B cell (primary cell): ENCODE data around the gene CLEC19A. TPM values are rescaled to one million over a fixed set of nuclear protein-coding genes. Genes with fewer than 3 reads are reported as not detected.

Source experiments
- ATAC-seq: fragments of 200-7000 bp; cut with Tn5 transposase; one replicate; pipeline ENCODE4 v1.10.0; 2021; ENCODE audit warnings: low read depth, mild to moderate bottlenecking, moderate number of reproducible peaks, moderate library complexity
- CTCF ChIA-PET: fragments of 350-600 bp; sonication (Branson Sonifier 250); formaldehyde crosslinking; loops from one replicate; lab custom pipeline; 2021; ENCODE audit warnings: antibody characterized with exemption, inconsistent platforms; lab: Charles Lee
- POLR2A ChIA-PET: fragments of 350-600 bp; sonication (Branson Sonifier 250); formaldehyde crosslinking; loops from one replicate; lab custom pipeline; 2021; ENCODE audit warnings: antibody characterized with exemption; lab: Charles Lee
- DNase-seq: peaks from one replicate; pipeline ENCODE4 v3.0.0; 2013
- H2AFZ ChIP-seq: 2 replicates; pipeline ENCODE4 v1.6.1; 2012; ENCODE audit warnings: mild to moderate bottlenecking, low read depth, low read length; ENCODE audit not compliant: insufficient read depth, poor library complexity, severe bottlenecking
- H3K27ac ChIP-seq, 2 donors: 1 replicate in 1 of 2; 2 replicates in 1 of 2; pipeline ENCODE4 v1.5.1; 2012 to 2013; ENCODE audit warnings: low read length in 2 of 2, mild to moderate bottlenecking in 2 of 2, moderate library complexity in 1 of 2
- H3K27me3 ChIP-seq, 4 experiments: fragments of 200-600 bp in 1 of 4; sonication (generic) in 1 of 4; replicated peaks in 1 of 4; 1 replicate in 2 of 4; 2 replicates in 2 of 4; pipeline versions ENCODE4 v1.6.1 to v1.7.0; 2013 to 2016; ENCODE audit warnings: low read length in 3 of 4, mild to moderate bottlenecking in 2 of 4, mixed read lengths in 1 of 4, moderate library complexity in 1 of 4; ENCODE audit not compliant: insufficient read depth in 4 of 4, control insufficient read depth in 3 of 4; ENCODE audit errors: control extremely low read depth in 1 of 4
- H3K36me3 ChIP-seq, 2 experiments: replicated peaks in 1 of 2; 1 replicate in 1 of 2; 2 replicates in 1 of 2; pipeline versions ENCODE4 v1.6.1 to v1.7.1; 2013; ENCODE audit warnings: low read length in 1 of 2; ENCODE audit not compliant: insufficient read depth in 2 of 2, control insufficient read depth in 1 of 2; ENCODE audit errors: control extremely low read depth in 1 of 2, extremely low read depth in 1 of 2
- H3K4me1 ChIP-seq, 2 donors: fragments of 200-600 bp in 1 of 2; sonication (generic) in 1 of 2; 1 replicate in 1 of 2; 2 replicates in 1 of 2; pipeline versions ENCODE4 v1.5.1 to v1.6.1; 2013 to 2017; ENCODE audit warnings: low read length in 2 of 2; ENCODE audit not compliant: control insufficient read depth in 2 of 2, insufficient read depth in 2 of 2
- H3K4me2 ChIP-seq: replicated peaks from 2 replicates; pipeline ENCODE3; 2012; ENCODE audit warnings: mild to moderate bottlenecking, low read depth, low read length; ENCODE audit not compliant: poor library complexity, severe bottlenecking
- H3K4me3 ChIP-seq, 5 experiments: fragments of 200-600 bp in 1 of 5; sonication (generic) in 1 of 5; 1 replicate in 3 of 5; 2 replicates in 2 of 5; pipeline versions ENCODE4 v1.5.1 to v1.7.0; 2011 to 2016; ENCODE audit warnings: low read length in 4 of 5, mild to moderate bottlenecking in 4 of 5, low read depth in 2 of 5, control low read depth in 1 of 5, moderate library complexity in 1 of 5; ENCODE audit not compliant: insufficient read depth in 1 of 5; ENCODE audit errors: control extremely low read depth in 1 of 5, extremely low read depth in 1 of 5
- H3K79me2 ChIP-seq: fragments of 200-600 bp; sonication (generic); one replicate; pipeline ENCODE4 v1.6.0; 2016; ENCODE audit warnings: low read length; ENCODE audit not compliant: control insufficient read depth, insufficient read depth
- H3K9ac ChIP-seq: fragments of 200-600 bp; sonication (generic); 2 replicates; pipeline ENCODE4 v1.6.1; 2017; ENCODE audit warnings: mild to moderate bottlenecking, low read length, moderate library complexity
- H3K9me3 ChIP-seq, 3 donors: one replicate each; pipeline versions ENCODE4 v1.6.1 to v1.7.1; 2013; ENCODE audit warnings: low read length in 2 of 3; ENCODE audit not compliant: control insufficient read depth in 2 of 3, insufficient read depth in 1 of 3; ENCODE audit errors: control extremely low read depth in 1 of 3
- H4K20me1 ChIP-seq: 2 replicates; pipeline ENCODE4 v1.6.0; 2012; ENCODE audit warnings: mild to moderate bottlenecking, low read length; ENCODE audit not compliant: insufficient read depth, control insufficient read depth, poor library complexity, severe bottlenecking
- H3K27ac Mint-ChIP-seq: one replicate; pipeline ENCODE4 v1.8.0; 2021; ENCODE audit warnings: mixed read lengths
- H3K27me3 Mint-ChIP-seq: one replicate; pipeline ENCODE4 v1.8.0; 2021; ENCODE audit warnings: mixed read lengths
- H3K4me1 Mint-ChIP-seq: one replicate; pipeline ENCODE4 v1.8.0; 2021; ENCODE audit warnings: mixed read lengths
- H3K4me3 Mint-ChIP-seq: one replicate; pipeline ENCODE4 v1.8.0; 2021; ENCODE audit warnings: mixed read lengths
- H3K9me3 Mint-ChIP-seq: one replicate; pipeline ENCODE4 v1.8.0; 2022; ENCODE audit warnings: mixed read lengths; ENCODE audit not compliant: insufficient read depth
- EZH2 ChIP-seq: IDR thresholded peaks from 2 replicates; pipeline ENCODE4 v1.6.1; 2012; ENCODE audit warnings: borderline replicate concordance, low read depth, mild to moderate bottlenecking, moderate library complexity, low read length; ENCODE audit not compliant: insufficient read depth, poor library complexity, severe bottlenecking
- WGBS: methylation state at CpG from one replicate; pipeline ENCODE4 v1.1.5; 2013; ENCODE audit warnings: missing lambda C conversion rate; ENCODE audit not compliant: insufficient coverage; 5-methylcytosine and 5-hydroxymethylcytosine counted together
- intact Hi-C: fragments of 100-400 bp; cut with micrococcal nuclease; formaldehyde crosslinking; loops from one replicate; pipeline ENCODE4 v1.10.0; 2022
- polyA plus RNA-seq: library from polyadenylated mRNA; depleted of rRNA; stranded (reverse); fragments of >200 nt; gene quantifications from 2 replicates; pipeline ENCODE4 v1.2.3, GENCODE V29; 2012
- total RNA-seq, 2 donors: library from RNA; stranded (reverse); fragments of 120-200 nt in 1 of 2; gene quantifications; 1 replicate in 1 of 2; 2 replicates in 1 of 2; pipeline versions ENCODE4 v1.2.3 to v1.2.4, GENCODE V29; 2013 to 2022
- TF ChIP-seq, protein P1 (sequence below): fragments of 200-600 bp; IDR thresholded peaks from one replicate; pipeline ENCODE4 v1.8.0; 2022; ENCODE audit warnings: antibody characterized with exemption, mild to moderate bottlenecking

The CLEC19A gene
- total and polyA plus RNA-seq, 2 donors (not counting 1 experiment from before 2014, with no cell fraction given), result not detected

DNA sequence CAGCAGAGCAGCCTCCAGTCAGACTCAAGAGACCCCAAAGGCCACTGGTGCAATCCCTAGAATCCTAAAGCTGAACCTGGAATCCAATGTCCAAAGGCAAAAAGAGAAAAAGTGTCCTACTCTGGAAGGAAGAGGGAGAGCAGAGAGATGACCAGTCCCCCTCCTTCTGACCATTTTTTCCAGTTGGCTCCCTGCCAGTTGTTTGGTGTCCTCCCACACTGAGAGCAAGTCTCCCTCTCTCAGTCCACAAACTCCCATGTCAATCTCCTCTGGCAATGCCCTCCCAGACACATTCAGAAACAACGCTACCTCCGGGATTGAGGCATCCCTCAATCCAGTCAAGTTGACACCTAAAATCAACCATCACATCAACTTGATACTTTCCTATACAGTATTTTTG, 4.3 kb upstream of the CLEC19A start:
- H3K4me2 ChIP-seq, result no peak overlapping the region
- no peaks in the 10 kb centered on the region for H3K4me1 ChIP-seq
- ChIA-PET POLR2A (no interaction called here), CTCF (no interaction called here)
- H3K27me3 ChIP-seq, result no peaks in the 10 kb centered on the region
- no peak overlapping the region for H3K9ac ChIP-seq
- H3K36me3 ChIP-seq, result no peaks in the 10 kb centered on the region
- no CpG with 5 or more reads among the region's 2 CpGs for WGBS
- Mint-ChIP-seq H3K27me3 (no peaks in the 10 kb centered on the region), H3K9me3 (no peaks in the 10 kb centered on the region), H3K27ac (no peak overlapping the region), H3K4me1 (no peaks in the 10 kb centered on the region), H3K4me3 (no peak overlapping the region)
- H3K79me2 ChIP-seq, result no peaks in the 10 kb centered on the region
- TF ChIP-seq, protein P1, sequence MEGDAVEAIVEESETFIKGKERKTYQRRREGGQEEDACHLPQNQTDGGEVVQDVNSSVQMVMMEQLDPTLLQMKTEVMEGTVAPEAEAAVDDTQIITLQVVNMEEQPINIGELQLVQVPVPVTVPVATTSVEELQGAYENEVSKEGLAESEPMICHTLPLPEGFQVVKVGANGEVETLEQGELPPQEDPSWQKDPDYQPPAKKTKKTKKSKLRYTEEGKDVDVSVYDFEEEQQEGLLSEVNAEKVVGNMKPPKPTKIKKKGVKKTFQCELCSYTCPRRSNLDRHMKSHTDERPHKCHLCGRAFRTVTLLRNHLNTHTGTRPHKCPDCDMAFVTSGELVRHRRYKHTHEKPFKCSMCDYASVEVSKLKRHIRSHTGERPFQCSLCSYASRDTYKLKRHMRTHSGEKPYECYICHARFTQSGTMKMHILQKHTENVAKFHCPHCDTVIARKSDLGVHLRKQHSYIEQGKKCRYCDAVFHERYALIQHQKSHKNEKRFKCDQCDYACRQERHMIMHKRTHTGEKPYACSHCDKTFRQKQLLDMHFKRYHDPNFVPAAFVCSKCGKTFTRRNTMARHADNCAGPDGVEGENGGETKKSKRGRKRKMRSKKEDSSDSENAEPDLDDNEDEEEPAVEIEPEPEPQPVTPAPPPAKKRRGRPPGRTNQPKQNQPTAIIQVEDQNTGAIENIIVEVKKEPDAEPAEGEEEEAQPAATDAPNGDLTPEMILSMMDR, result no peak
- no peak for TF ChIP-seq EZH2
- no peaks in the 10 kb centered on the region for H4K20me1 ChIP-seq
- ATAC-seq (no peak), DNase-seq (no peak)
- intact Hi-C loops, result no loop called here
- no peaks in the 10 kb centered on the region for H3K9me3 ChIP-seq
- H3K27ac ChIP-seq, result no peak overlapping the region
- H3K4me3 ChIP-seq, result no peak overlapping the region
- H2AFZ ChIP-seq, result no peak overlapping the region

DNA sequence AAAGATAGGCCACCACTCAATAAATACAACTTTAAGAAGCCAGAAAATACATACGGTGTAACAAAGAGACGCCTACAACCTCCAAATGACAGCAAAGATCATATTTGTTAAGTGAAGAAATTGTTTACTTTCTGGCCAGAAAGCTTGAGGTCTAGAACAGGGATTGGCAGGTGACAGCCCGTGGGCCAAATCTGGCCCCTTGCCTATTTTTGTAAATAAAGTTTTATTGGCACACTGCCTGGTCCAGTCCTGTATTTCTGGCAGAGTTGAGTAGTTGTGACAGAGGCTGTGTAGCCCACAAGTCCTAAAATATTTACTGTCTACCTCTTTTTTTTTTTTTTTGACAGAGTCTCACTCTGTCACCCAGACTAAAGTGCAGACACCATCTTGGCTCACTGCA, 3.4 kb upstream of the CLEC19A start:
- no peak overlapping the region for H3K4me3 ChIP-seq
- H3K9me3 ChIP-seq, result no peaks in the 10 kb centered on the region
- no peak overlapping the region for H3K27ac ChIP-seq
- TF ChIP-seq, protein P1, result no peak
- no peak for TF ChIP-seq EZH2
- no peak for DNase-seq
- H3K4me1 ChIP-seq, result no peaks in the 10 kb centered on the region
- Mint-ChIP-seq H3K4me3 (no peak overlapping the region), H3K4me1 (no peaks in the 10 kb centered on the region), H3K9me3 (no peaks in the 10 kb centered on the region), H3K27ac (no peak overlapping the region), H3K27me3 (no peaks in the 10 kb centered on the region)
- POLR2A ChIA-PET, result no interaction called here
- ATAC-seq, result no peak
- no peaks in the 10 kb centered on the region for H3K79me2 ChIP-seq
- no peaks in the 10 kb centered on the region for H3K27me3 ChIP-seq
- WGBS, result no CpG with 5 or more reads among the region's 3 CpGs
- H3K4me2 ChIP-seq, result no peak overlapping the region
- no peaks in the 10 kb centered on the region for H4K20me1 ChIP-seq
- intact Hi-C loops, result no loop called here
- CTCF ChIA-PET, result no interaction called here
- no peak overlapping the region for H3K9ac ChIP-seq
- H2AFZ ChIP-seq, result no peak overlapping the region
- H3K36me3 ChIP-seq, result no peaks in the 10 kb centered on the region
